MCF 10A (cell line): Measurements from ENCODE around the gene GPR35. TPM values are rescaled to one million over a fixed set of nuclear protein-coding genes. Genes with fewer than 3 reads are reported as not detected.

Experiments
- BruUV-seq: library from RNA; stranded (reverse); fragments of 400-500 nt; replicated peaks from 2 replicates; lab custom pipeline; 2021; lab: Mats Ljungman, UMichigan
- CTCF ChIA-PET: fragments of 300-600 bp; sonication (Branson Sonifier 250); formaldehyde crosslinking; extraction: SDS; loops from one replicate; lab custom pipeline; 2021; ENCODE audit warnings: antibody characterized with exemption, inconsistent platforms; lab: Yijun Ruan, JAX
- POLR2A ChIA-PET: fragments of 300-600, 350-650 bp; sonication (Branson Sonifier 250); formaldehyde crosslinking; extraction: SDS; loops from one replicate; lab custom pipeline; 2020; ENCODE audit warnings: antibody characterized with exemption, inconsistent platforms; lab: Yijun Ruan, JAX
- DNase-seq: peaks from one replicate; pipeline ENCODE4 v3.0.0-alpha.2; 2018; ENCODE audit not compliant: unreplicated experiment
- H3K27ac Mint-ChIP-seq: one replicate; pipeline ENCODE4 v1.8.0; 2022; ENCODE audit warnings: mild to moderate bottlenecking, low read depth, mixed read lengths; ENCODE audit not compliant: unreplicated experiment
- H3K27me3 Mint-ChIP-seq: one replicate; pipeline ENCODE4 v1.8.0; 2022; ENCODE audit warnings: mixed read lengths; ENCODE audit not compliant: insufficient read depth, unreplicated experiment
- H3K36me3 Mint-ChIP-seq: one replicate; pipeline ENCODE4 v1.8.0; 2022; ENCODE audit warnings: mild to moderate bottlenecking, moderate library complexity, mixed read lengths; ENCODE audit not compliant: insufficient read depth, unreplicated experiment
- H3K4me1 Mint-ChIP-seq: one replicate; pipeline ENCODE4 v1.8.0; 2022; ENCODE audit warnings: mixed read lengths; ENCODE audit not compliant: insufficient read depth, unreplicated experiment
- H3K4me3 Mint-ChIP-seq: one replicate; pipeline ENCODE4 v1.8.0; 2022; ENCODE audit warnings: mild to moderate bottlenecking, moderate library complexity, mixed read lengths; ENCODE audit not compliant: unreplicated experiment
- H3K9me3 Mint-ChIP-seq: one replicate; pipeline ENCODE4 v1.8.0; 2022; ENCODE audit warnings: mixed read lengths; ENCODE audit not compliant: unreplicated experiment
- intact Hi-C: fragments of 100-400 bp; cut with micrococcal nuclease; formaldehyde crosslinking; loops from 2 replicates; pipeline ENCODE4 v1.14.1; 2022
- total RNA-seq: library from RNA; stranded (reverse); gene quantifications from 2 replicates; pipeline ENCODE4 v1.2.3, GENCODE V29; 2022
- TF ChIP-seq, protein P1 (sequence below): fragments of 200-600 bp; IDR thresholded peaks from one replicate; pipeline ENCODE4 v1.8.0; 2022; ENCODE audit warnings: antibody characterized with exemption, mild to moderate bottlenecking; ENCODE audit not compliant: unreplicated experiment

Gene GPR35
- total RNA-seq, 1 experiment from 2014 or later, result 0.42 TPM

DNA sequence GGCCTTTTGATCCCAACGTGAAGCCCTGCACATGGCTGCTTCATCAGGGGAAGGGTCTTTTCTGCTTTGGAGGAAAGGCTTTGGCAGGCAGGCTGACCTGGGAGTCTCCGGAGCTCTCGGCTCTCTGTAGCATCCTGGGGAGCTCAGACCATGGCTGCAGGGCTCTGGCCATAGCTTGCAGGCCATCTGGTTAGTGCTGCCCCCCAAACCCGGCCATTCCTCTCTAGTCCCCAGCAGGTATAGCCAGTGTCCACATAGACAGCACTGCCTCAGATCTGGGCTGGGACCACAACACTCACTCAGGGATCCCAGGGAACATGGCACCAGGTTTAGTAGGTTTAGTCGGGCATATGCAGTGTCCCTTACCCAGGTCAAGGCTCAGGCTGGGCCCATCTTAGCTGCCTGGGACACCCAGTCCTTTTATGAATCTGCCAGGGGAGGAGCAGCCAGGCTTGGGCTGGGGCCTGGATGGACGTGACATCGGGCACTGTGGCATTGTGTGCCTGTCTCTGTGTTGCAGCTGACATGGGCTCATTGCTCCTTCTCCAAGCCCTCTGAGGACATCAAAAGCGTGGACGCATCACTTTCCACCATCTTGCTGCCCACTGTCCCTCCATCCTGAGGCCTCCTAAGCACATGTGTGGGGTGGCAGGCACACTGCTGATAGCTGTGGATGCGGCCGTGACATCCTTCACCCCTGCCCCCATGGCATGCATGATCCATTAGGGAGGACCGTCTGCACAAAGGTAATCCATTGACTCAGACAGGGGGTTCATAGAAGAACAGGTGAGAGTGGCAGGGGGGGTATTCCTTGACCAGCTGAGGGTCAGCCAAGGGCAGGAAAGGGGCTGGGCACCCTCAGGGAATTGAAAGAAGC, 19.2 kb upstream of the GPR35 start:
- DNase-seq, result no peak
- no peaks in the 10 kb centered on the region for H3K36me3 Mint-ChIP-seq
- ChIA-PET POLR2A (interaction anchor here (0.6 to 1.0 kb wide), 2 partner anchors 9 to 57 kb away, joined by 3 read pairs; no protein-coding TSS in a partner anchor), CTCF (interaction anchor here (0.5 to 1.1 kb wide), 3 partner anchors 19 to 456 kb away, joined by 3 to 4 read pairs (median 3); no protein-coding TSS in a partner anchor)
- no peak overlapping the region for H3K27ac Mint-ChIP-seq
- H3K27me3 Mint-ChIP-seq, result peaks cover 11% of the 10 kb centered on the region
- intact Hi-C loops, result no loop called here
- no peak overlapping the region for H3K4me3 Mint-ChIP-seq
- H3K9me3 Mint-ChIP-seq, result no peaks in the 10 kb centered on the region
- no peaks in the 10 kb centered on the region for H3K4me1 Mint-ChIP-seq
- BruUV-seq, result no TSS peak
- TF ChIP-seq, protein P1, sequence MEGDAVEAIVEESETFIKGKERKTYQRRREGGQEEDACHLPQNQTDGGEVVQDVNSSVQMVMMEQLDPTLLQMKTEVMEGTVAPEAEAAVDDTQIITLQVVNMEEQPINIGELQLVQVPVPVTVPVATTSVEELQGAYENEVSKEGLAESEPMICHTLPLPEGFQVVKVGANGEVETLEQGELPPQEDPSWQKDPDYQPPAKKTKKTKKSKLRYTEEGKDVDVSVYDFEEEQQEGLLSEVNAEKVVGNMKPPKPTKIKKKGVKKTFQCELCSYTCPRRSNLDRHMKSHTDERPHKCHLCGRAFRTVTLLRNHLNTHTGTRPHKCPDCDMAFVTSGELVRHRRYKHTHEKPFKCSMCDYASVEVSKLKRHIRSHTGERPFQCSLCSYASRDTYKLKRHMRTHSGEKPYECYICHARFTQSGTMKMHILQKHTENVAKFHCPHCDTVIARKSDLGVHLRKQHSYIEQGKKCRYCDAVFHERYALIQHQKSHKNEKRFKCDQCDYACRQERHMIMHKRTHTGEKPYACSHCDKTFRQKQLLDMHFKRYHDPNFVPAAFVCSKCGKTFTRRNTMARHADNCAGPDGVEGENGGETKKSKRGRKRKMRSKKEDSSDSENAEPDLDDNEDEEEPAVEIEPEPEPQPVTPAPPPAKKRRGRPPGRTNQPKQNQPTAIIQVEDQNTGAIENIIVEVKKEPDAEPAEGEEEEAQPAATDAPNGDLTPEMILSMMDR, result no peak

DNA sequence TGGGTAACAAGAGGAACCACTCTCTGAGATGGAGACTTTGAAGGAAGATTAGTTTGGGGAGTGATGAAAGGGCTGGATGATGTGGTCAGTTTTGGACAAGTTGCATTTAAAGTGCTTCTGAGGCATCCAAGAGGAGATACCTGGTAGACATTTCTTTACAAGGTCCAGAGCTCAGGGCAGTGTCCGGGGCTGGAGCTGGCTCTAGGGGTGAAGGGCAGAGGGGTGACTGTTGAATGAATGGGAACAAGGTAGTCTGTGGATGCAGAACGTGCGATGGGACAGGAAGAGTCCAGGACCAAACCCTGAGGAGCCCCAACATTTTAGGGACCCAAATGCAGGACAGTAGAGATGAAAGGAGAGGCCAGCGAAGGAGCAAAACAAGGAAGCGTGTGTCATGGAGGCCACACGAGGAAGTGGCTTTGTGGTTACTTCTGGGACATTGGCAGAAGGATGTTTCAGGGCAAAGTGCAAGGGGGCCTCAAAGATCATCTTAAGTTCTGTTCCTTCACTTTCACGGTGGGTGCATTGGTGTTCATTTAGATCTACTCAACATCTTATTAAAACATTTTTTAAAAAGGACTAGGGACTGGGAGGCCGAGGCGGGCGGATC, 13.6 kb upstream of the GPR35 start:
- no peak overlapping the region for H3K27ac Mint-ChIP-seq
- intact Hi-C loops, result no loop called here
- no TSS peak for BruUV-seq
- no peaks in the 10 kb centered on the region for H3K9me3 Mint-ChIP-seq
- H3K4me1 Mint-ChIP-seq, result no peaks in the 10 kb centered on the region
- no peak overlapping the region for H3K4me3 Mint-ChIP-seq
- CTCF ChIA-PET, result interaction anchor here (0.7 kb wide), 1 partner anchor 1018 kb away, joined by 4 read pairs; no protein-coding TSS in a partner anchor
- TF ChIP-seq, protein P1, result no peak
- H3K36me3 Mint-ChIP-seq, result no peaks in the 10 kb centered on the region
- peaks cover 11% of the 10 kb centered on the region for H3K27me3 Mint-ChIP-seq
- DNase-seq, result no peak
- POLR2A ChIA-PET, result no interaction called here

DNA sequence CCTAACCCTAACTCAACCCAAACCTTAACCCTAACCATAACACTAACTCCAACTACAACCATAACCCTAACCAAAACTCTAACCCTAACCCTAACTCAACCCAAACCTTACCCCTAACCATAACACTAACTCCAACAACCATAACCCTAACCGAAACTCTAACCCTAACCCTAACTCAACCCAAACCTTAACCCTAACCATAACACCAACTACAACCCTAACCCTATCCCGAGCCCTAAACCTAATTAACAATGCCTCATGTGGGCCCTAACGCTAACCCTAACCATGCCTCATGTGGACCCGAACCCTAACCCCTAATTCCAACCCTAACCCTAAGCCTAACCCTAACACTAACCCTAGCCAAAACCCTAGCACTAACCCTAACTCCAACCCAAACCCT, 11.5 kb upstream of the GPR35 start:
- H3K9me3 Mint-ChIP-seq, result no peaks in the 10 kb centered on the region
- peaks cover 8% of the 10 kb centered on the region for H3K27me3 Mint-ChIP-seq
- no peak for DNase-seq
- CTCF ChIA-PET, result interaction anchor here (0.6 kb wide), 1 partner anchor 229 kb away, joined by 4 read pairs; no protein-coding TSS in a partner anchor
- TF ChIP-seq, protein P1, result no peak
- POLR2A ChIA-PET, result no interaction called here
- intact Hi-C loops, result no loop called here
- BruUV-seq, result no TSS peak
- no peaks in the 10 kb centered on the region for H3K36me3 Mint-ChIP-seq
- no peak overlapping the region for H3K27ac Mint-ChIP-seq
- H3K4me3 Mint-ChIP-seq, result no peak overlapping the region
- no peaks in the 10 kb centered on the region for H3K4me1 Mint-ChIP-seq

DNA sequence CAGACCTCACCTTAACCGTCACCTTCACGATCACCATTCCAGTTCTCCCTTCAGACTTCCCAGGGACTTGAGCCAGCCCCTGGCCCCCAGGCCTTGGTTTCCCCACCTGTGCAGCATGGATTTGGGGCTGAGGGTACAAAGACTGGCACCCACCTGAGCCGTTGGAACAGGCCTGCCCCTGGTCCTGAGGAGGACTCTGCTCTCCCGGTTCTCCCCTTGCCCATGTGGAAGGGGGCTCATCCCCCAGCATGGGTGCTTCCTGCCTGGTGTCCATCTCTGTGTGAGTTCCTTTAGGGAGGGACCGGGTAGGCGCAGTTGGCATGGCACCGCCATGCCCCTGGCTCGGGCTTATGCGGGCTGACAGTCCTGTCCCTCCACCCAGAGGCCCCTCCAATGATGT, 10.9 kb upstream of the GPR35 start:
- Mint-ChIP-seq H3K27ac (no peak overlapping the region), H3K36me3 (no peaks in the 10 kb centered on the region), H3K9me3 (no peaks in the 10 kb centered on the region), H3K4me3 (no peak overlapping the region), H3K4me1 (no peaks in the 10 kb centered on the region), H3K27me3 (peaks cover 2% of the 10 kb centered on the region)
- DNase-seq, result no peak
- intact Hi-C loops, result no loop called here
- TF ChIP-seq, protein P1, result no peak
- ChIA-PET CTCF (no interaction called here), POLR2A (no interaction called here)
- BruUV-seq, result no TSS peak
